ENCODE measurements around the gene DKKL1.
"Not testable (repeated sequence)": the region's sequence is repeated elsewhere in the genome, so short reads cannot be mapped to it uniquely, and the experiment has no call there.

DKKL1 gene

DNA sequence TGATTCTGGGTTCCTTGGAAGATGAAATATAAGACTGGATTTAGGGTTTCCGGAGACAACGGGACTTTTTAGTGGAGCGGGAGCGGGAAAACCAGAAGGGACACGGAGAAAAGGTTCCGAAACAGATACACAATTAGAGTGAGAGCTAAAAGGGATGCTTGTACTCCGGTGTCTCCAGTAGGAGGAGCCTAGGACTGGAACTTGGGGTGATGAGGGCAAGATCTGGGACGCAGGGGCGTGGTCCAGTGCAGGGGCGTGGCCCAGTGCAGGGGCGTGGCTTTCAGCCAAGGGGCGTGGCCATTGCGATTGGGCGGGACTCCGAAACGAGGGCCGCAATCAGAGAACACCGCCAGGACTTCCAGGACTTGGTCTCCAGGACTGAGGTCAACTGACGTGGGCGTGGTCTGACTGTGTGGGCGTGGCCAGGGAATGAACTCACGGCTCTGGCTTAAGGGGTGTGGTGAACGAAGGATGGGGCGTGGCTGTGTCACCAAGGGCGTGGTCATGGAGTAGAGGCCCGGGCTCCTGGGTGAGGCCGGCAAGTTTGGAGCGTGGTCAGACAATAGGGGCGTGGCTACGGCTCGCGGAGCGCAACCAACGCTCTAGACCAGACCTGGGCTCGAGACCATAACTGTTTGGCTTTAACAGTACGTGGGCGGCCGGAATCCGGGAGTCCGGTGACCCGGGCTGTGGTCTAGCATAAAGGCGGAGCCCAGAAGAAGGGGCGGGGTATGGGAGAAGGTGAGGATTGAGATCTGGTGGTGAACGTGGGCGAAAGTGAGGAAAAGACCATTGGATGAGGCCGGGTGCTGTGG is at the start of gene DKKL1:
TSS of gene DKKL1 (plus strand) at position 610 of the 815 bp plus-strand sequence. CDS start at position 732, 122 bp downstream.
- DNase-seq, result no peak

DNA sequence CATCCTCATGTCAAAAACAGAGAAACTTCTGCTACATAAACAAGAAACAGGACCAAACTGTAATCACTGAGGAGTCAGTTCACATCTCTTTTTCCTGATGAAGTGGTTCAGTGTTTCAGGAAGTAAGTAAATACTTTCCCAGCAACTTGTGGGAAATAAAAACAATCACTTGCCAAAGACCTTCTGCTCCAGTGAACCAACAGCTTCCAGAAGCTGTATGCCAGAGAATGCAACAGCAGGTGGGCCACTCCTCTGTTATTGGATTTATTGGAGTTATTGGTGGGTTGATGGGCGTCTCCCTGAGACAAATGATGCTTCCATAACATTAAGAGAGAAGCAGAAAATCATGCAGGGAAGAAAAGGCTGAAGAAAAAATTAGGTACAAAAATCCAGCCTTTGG is 48.6 kb upstream of the DKKL1 start:
- DNase-seq, result no peak

DNA sequence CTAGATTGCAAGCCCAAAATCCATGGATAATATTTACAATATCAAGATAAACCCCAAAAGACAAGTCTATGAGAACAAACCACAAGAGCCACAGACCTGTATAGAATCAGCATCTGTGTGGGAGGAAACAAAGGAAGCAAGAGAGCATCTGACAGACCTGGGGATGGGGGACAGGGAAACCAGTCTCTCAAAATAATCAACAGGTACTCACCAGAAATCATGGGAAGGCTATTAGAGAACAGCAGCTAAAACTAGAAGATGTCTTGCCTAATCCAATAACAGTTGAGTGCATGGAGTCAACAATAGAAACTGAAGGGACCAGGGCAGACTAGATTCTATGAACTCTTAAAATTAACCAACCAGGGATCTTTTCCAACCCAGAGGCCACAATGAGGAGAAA is 47.4 kb upstream of the DKKL1 start:
- no peak for DNase-seq

DNA sequence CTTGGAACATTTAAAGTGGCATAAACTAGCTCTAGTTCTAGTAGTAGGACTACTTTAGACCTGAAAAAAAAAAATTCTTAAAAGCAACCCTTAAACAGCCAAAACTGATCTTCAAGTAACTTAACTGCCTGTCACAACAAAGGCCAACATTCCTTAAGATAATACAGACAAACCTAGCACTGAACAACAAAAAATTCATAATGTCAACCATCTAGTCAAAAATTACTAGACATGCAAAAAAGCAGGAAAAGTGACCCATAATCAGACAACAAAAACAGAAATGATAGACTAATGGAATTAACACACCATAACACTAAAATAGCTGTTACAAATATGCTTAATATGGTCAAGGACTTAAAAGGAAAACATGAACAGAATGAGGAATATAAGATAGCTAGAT is 45.4 kb upstream of the DKKL1 start:
- DNase-seq, result no peak

DNA sequence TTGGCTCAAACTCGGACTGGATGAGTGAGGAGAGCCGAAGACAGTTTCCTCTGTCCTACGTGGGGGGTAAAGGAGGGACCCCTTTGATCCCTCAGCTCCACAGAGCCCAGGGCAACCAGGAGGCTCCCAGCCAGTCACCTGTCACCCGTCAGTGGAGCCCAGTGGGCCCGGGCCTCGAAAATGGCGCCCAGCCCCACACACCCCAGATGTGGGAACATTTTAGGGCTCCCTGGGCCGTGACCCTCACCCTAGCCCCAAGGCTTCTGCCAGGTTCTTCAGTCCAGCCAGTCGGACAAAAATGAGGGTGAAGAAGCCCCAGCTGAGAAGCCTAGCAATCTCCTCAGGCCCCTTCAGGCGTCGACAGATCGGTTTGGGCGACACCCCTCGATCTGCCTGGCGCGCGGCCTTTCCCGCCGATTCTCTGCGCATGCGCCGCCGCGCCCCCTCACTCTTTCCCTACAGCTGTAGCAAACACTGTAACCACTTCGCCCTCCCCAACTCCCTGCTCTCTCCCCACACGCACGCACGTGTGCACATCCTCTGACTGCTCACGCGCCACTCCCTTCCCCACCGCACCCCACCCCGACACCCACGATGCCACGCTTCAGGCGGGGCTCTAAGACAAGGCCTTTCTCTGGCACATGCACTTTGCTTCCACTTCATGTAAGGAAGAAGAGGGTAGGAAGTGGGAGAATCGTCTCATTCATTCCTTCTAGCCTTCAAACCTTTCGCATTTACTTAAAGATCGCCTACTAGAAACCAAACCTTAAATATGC is 38.7 kb upstream of the DKKL1 start, which contains the start of gene SLC6A16:
TSS of gene SLC6A16 (minus strand) at position 391 of the 776 bp plus-strand sequence. CDS start 13,844 bp downstream, outside the sequence.
- DNase-seq, result no peak

DNA sequence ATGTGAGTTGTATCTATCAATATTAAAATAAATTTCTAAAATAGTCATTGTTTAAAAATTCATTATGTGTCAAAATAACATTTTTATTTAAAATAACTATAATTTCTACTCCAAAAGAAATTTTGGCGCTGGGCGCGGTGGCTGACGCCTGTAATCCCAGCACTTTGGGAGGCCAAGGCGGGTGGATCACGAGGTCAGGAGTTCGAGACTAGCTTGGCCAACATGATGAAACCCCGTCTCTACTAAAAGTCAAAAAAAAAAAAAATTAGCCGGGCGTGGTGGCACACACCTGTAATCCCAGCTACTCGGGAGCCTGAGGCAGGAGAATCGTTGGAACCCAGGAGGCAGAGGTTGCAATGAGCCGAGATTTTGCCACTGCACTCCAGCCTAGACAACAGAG is 37.9 kb upstream of the DKKL1 start:
- not testable (repeated sequence) for DNase-seq

DNA sequence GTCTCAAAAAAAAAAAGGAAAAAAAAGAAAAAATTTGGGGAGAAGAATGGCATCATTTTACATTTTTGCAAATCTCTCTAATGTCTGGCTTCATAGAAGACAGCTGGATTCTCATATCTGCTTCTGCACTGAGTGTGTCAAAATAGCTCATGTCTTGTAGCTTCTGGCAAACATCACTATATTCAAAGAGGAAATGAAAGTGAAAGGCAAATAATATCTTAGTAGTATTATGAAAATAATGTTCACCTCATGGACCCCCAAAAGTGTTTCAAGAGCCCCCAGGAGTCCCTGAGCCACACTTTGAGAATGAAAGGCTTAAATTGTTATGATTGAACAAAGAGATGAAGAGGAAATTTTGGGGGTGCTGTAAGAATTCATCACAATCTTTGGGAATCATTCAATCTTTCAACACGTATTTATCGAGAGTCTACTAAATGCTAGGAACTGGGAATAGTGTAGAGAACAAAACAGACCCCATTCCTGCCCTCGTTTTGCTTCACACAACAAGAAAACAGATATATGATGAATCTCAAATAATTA is 37.4 kb upstream of the DKKL1 start:
- no peak for DNase-seq

DNA sequence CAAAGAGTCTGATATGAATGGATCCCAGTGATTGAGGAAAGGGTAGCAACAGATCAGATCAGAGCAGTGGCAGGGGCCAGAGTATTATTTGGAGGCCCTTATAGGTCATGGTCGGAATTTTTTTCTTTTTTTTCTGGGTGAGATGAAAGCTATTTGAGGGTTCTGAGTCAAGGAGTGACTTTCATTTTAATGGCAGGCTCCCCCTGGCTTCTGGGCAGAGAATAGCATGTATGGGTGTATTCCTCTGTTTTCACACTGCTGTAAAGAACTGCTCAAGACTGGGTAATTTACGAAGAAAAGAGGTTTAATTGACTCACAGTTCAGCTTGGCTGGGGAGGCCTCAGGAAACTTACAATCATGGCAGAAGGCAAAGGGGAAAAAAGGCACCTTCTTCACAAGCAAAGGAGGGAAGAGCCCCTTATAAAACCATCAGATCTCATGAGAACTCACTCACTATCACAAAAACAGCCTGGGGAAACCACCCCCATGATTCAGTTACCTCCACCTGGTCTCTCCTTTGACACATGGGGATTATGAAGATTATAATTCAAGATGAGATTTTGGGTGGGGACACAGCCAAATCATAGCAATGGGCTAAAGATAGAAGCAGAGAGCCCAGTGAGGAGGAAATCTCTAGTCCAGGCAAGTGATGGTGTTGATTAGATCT is 35.7 kb upstream of the DKKL1 start:
- no peak for DNase-seq

DNA sequence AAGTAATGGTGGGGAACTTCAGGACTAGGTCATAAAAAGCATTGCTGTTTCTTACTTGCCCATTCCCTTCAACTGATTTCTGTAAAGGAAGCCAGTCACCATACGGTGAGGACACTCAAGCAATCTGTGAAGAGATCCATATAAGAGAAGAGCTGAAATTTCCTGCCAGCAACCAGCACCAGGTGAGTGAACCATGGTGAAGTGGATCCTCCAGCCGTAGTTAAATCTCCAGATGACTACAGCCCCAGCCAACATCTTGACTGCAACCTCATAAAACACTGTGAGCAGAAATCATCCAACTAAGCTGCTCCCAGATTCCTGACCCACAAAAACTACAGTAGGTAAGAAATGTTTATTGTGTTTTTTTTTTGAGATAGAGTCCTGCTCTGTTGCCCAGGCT is 34.9 kb upstream of the DKKL1 start:
- no peak for DNase-seq

DNA sequence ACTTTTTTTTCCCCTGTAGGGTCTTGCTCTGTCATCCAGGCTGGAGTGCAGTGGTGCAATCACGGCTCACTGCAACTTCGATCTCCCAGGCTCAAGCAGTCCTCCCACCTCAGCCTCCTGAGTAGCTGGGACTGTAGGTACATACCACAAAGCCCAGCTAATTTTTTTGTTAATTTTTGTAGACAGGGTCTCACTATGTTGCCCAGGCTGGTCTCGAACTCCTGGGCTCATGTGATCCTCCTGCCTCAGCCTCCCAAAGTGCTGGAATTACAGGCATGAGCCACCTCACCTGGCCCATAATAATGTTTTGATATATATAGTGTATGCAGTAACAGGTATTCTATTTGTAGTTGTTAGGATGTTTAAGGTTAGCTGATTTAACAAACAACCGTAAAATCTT is 32.5 kb upstream of the DKKL1 start:
- DNase-seq, result not testable (repeated sequence)

DNA sequence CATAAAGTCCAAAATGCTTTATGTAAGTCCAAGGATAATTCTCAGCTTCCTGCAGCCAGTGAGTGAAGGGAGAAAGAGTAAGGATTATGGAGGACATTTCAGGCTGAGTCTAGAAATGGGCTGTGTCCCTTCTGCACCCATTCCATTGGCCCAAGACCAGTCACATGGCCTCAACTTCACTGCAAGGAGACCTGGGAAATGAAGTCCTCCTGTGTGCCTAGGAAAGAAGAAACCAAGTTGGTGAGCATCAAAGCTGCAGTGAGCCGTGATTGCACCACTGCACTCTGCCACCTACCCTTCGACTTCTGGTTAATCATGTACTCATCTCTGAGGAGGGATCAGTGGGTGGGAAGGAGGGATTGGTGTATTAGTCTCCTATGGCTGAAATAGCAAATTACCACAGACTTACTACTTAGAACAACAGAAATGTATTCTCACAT is 32.0 kb upstream of the DKKL1 start:
- no peak for DNase-seq

DNA sequence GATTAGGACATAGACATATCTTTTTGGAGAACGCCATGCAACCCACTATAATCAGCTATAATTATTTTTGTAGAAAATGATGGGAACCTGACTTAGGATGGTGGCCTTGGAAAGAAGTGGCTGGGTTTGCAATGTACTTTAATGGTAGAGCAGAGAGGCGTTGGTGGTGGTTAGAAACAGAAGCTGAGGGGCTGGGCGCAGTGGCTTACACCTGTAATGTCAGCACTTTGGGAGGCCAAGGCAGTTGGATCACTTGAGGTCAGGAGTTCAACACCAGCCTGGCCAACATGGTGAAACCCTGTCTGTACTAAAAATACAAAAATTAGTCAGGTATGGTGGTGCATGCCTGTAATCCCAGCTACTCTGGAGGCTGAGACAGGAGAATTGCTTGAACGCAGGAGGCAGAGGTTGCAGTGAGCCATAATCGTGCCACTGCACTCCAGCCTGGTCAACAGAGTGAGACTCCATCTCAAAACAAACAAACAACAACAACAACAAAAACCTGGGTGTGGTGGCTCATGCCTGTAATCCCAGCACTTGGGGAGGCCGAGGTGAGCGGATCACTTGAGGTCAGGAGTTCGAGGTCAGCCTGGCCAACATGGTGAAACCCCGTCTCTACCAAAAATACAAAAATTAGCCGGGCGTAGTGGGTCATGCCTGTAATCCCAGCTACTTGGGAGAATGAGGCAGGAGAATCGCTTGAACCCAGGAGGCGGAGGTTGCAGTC is 30.8 kb upstream of the DKKL1 start:
- DNase-seq, result not testable (repeated sequence)

DNA sequence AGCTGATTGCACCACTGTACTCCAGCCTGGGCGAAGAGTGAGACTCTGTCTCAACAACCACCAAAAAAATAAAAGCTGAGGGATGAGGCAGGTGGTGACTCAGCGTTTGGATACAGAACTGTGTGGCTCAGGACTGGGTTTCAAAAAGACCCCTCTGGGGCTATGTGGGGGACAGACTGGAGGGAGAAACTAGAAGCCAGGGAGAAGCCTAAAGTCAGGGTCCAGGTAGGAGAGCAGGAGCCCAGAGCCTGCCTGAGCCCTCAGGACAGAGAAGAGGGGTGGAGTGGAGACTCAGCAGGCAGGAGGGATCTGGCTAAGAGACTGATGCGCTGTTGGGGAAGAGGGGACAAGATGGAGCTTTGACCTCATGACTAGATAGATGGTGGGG is 30.3 kb upstream of the DKKL1 start:
- no peak for DNase-seq

DNA sequence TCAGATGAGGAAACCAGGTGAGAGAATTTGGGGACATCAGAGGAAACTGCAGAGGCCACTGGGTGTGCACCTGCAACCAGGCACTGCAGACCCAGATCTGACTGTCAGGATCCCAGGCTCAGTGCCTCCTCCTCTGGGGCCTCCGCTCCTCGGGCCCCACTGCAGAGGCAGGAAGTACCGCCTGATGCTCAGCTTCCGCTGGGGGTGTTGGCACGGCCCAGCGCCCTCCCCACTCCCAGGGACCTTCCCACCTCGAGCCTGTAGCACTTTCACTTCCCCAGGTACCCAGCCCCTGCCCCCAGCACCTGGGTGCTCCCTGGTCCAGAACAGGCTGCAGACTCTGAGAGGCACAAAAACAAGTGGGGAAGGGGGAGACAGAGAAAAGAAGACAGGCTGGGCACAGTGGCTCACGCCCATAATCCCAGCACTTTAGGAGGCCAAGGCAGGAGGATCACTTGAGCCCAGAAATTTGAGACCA is 29.8 kb upstream of the DKKL1 start:
- DNase-seq, result no peak

DNA sequence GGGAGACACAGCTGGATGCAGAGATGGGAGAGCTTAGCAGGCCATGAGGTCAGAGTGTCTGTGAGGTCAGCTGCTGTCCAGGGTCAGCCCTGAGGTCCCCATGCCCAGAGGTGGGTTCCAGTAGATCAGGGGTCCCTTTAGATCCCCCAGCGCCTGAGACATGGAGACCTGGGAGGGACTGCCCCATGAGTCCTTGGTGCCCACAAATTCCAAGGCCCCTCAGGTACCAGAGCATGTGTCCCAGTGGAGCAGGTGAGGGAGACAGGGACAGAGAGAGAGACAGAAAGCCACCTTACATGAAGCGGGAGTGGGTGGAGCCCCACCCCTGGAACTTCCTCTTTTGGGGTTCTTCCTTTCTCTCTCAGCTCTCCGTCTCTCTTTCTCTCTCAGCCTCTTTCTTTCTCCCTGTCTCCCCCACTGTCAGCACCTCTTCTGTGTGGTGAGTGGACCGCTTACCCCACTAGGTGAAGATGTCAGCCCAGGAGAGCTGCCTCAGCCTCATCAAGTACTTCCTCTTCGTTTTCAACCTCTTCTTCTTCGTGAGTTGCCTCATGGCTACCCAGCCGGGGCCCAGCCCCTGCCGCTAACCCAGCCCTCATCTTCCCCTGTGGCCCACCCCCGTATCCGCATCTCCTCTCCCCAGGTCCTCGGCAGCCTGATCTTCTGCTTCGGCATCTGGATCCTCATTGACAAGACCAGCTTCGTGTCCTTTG is 28.4 kb upstream of the DKKL1 start, which contains the start of gene CD37:
TSS of gene CD37 (plus strand) at position 336 of the 713 bp plus-strand sequence. CDS start at position 471, 135 bp downstream.
- no peak for DNase-seq

DNA sequence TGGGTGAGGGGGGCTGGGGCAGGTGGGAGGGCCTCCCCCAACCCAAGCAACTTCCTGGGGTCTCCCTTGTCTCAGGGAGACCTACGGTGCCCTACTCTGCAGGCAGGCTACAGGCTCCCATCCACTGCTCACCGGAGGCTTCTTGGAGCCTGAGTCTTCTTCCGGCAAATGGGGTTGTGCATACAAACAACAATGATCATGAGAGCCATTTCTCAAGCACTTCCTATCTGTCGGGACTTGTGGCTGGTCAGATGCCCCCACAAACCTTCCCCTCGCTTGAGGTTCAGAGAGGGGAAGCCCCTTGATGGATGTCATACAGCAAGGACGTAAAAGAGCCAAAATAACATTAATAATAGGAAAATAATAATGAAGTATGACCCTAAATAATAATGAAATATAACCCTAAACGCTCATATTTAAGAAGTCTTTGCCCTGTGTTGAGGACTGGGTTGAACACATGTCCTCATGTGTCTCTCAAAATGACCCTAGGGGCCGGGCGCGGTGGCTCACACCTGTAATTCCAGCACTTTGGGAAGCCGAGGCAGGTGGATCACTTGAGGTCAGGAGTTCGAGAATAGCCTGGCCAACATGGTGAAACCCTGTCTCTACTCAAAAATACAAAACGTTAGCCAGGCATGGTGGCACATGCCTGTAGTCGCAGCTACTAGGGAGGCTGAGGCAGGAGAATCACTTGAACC is 27.7 kb upstream of the DKKL1 start:
- no peak for DNase-seq

DNA sequence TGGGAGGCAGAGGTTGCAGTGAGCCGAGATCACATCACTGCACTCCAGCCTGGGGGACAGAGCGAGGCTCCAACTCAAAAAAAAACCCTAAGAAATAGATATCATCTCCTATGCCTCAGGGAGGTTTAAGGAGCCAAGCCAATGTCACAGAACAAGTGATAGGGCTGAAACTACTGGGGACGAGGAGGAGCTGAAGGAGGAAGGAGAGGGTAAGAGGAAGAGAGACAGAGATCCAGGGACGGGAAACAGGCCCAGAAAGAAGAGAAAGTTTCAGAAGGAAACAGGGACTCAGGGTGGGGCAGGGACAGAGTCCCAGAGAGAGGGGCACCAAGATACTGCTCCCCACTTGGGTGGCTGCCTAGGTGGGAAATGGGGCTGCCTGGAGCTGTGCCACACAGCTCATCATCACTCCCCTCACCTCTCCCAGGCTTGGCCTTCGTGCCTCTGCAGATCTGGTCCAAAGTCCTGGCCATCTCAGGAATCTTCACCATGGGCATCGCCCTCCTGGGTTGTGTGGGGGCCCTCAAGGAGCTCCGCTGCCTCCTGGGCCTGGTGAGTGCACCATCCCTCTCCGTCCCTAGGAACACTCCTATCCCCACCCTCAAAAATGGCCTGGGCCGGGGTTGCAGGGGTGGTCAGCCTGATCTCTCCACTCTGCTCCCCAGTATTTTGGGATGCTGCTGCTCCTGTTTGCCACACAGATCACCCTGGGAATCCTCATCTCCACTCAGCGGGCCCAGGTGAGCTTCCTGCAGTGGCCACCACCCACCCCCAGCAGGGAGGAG is 27.0 kb upstream of the DKKL1 start:
- no peak for DNase-seq

DNA sequence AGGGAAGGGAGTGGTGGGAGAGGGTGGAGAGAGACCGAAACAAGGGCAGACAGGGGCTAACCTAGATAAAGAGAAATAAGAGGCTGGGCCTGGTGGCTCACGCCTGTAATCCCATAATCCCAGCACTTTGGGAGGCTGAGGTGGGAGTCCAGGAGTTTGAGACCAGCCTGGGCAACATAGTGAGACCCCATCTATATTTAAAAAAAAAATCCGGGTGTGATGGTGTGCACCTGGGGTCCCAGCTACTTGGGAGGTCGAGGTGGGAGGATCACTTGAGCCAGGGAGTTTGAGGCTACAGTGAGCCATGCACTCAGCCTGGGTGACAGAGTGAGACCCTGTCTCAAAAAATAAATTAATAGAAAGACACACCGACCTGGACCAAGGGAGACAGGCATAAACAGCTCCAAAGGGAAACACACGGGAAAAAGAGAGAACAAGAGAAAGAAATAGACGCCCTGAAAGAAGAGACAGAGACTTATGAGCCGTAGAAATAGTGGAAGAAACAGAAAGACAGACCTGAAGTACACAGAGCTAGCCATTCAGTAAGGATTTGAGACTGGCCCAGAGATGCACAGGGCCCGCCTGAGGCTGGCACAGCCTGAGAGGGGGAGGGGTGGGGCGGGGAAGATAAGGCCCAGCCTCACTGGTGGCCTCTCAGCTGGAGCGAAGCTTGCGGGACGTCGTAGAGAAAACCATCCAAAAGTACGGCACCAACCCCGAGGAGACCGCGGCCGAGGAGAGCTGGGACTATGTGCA is 26.2 kb upstream of the DKKL1 start:
- no peak for DNase-seq

DNA sequence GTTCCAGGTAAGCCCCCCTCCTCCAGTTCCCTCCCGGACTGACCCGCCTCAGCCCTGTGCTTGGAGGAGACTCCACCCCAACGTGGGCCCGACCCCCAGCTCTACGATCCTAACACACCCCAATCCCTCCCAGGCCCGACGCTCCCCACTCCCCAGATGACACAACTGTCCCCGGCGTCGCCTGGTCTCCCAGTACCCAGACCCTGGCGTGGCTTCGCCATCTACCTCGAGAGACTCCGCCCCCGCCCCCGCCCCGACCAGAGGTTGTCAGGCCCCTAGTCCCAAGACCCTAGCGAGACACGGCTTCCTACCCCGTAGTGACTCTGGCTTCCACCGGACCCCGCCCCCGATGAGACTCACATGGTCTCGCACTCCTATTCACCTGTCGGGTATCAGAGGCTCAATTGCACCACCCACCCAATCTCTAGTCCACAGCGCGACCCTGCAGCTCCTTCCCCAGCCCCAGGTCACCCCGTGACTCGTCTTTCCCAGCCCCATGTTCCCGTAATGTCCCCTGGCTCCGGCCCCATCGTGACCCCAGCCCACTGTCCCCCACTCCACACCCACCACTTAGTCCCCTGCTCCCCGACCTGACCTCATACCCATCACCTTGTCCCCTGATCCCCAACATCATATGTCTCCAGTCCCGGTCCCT is 25.5 kb upstream of the DKKL1 start:
- DNase-seq, result no peak
